Measurements from ENCODE around the gene CLC.
"Not testable (repeated sequence)": the region's sequence is repeated elsewhere in the genome, so short reads cannot be mapped to it uniquely, and the experiment has no call there.

CLC gene

GRCh38 chr19:39729594-39729993 is 8.2 kb downstream of the CLC start:
- DNase-seq (ENCODE audit: low read depth): no peak

GRCh38 chr19:39728040-39728439 is 9.8 kb downstream of the CLC start:
- no peak for DNase-seq (ENCODE audit: low read depth)

GRCh38 chr19:39727070-39727800 is 10.6 kb downstream of the CLC start:
- no peak for DNase-seq (ENCODE audit: low read depth)

GRCh38 chr19:39725995-39726394 is 11.8 kb downstream of the CLC start:
- DNase-seq (ENCODE audit: low read depth): no peak

- not testable (repeated sequence) for DNase-seq (ENCODE audit: low read depth)
Observed at GRCh38 chr19:39720144-39720543, 17.7 kb downstream of the CLC start.

- no peak for DNase-seq (ENCODE audit: low read depth)
Observed at GRCh38 chr19:39710333-39710890, 27.4 kb downstream of the CLC start.

GRCh38 chr19:39709026-39709872 is 28.6 kb downstream of the CLC start:
- DNase-seq (ENCODE audit: low read depth): no peak

GRCh38 chr19:39708594-39708993 is 29.2 kb downstream of the CLC start:
- no peak for DNase-seq (ENCODE audit: low read depth)

GRCh38 chr19:39705578-39706188 is 32.1 kb downstream of the CLC start:
- DNase-seq (ENCODE audit: low read depth): no peak

- DNase-seq (ENCODE audit: low read depth): no peak
Observed at GRCh38 chr19:39704181-39705044, 33.4 kb downstream of the CLC start, which contains the start of gene LGALS14. LGALS14 (plus strand) TSS chr19:39704481; CDS start chr19:39704529, 48 bp downstream.

- DNase-seq (ENCODE audit: low read depth): no peak
Observed at GRCh38 chr19:39701291-39701690, 36.5 kb downstream of the CLC start.

- no peak for DNase-seq (ENCODE audit: low read depth)
Observed at GRCh38 chr19:39698535-39698934, 39.3 kb downstream of the CLC start.

GRCh38 chr19:39696387-39696786 is 41.4 kb downstream of the CLC start:
- no peak for DNase-seq (ENCODE audit: low read depth)

GRCh38 chr19:39695759-39696158 is 42.1 kb downstream of the CLC start:
- no peak for DNase-seq (ENCODE audit: low read depth)

GRCh38 chr19:39692822-39693221 is 45.0 kb downstream of the CLC start:
- no peak for DNase-seq (ENCODE audit: low read depth)

- no peak for DNase-seq (ENCODE audit: low read depth)
Observed at GRCh38 chr19:39692166-39692565, 45.7 kb downstream of the CLC start.

- not testable (repeated sequence) for DNase-seq (ENCODE audit: low read depth)
Observed at GRCh38 chr19:39688637-39689036, 49.2 kb downstream of the CLC start.

GRCh38 chr19:39686739-39687138 is 51.1 kb downstream of the CLC start:
- DNase-seq (ENCODE audit: low read depth): no peak

GRCh38 chr19:39684267-39684666 is 53.6 kb downstream of the CLC start:
- DNase-seq (ENCODE audit: low read depth): no peak

- no peak for DNase-seq (ENCODE audit: low read depth)
Observed at GRCh38 chr19:39681416-39681815, 56.4 kb downstream of the CLC start.
